ENCODE data around the gene CENPV. TPM values are rescaled to one million over a fixed set of nuclear protein-coding genes. Genes with fewer than 3 reads are reported as not detected.

CENPV gene
- total and polyA plus RNA-seq, 10 of the 15 experiments (the other 5 are each of a cell fraction or from before 2014, with no cell fraction given), result 22.5 to 98.6 (median 80.8) TPM

- TF ChIP-seq ZBTB33 (IDR thresholded peaks at IDR 0.05) (peak; percentile 57; the same call in 1 of the 2 replicates), MTA2 (IDR thresholded peaks at IDR 0.05; ENCODE audit: low read depth) (no peak; the same call in none of the 2 replicates), ETV6 (conservative IDR thresholded peaks at IDR 0.05 in 1 of 2, IDR thresholded peaks at IDR 0.05 in 1 of 2; ENCODE audit: borderline replicate concordance in 1 of 2, low read depth in 1 of 2) (no peak), TCF7 (IDR thresholded peaks at IDR 0.05; ENCODE audit: borderline replicate concordance) (peak; percentile 16; the same call in 1 of the 2 replicates), FOS (IDR thresholded peaks at IDR 0.05; ENCODE audit: borderline replicate concordance, extremely low read depth, insufficient read length) (peak; percentile 28), RELB (IDR thresholded peaks at IDR 0.05; ENCODE audit: low read depth) (peak; percentile 88), LARP7 (IDR thresholded peaks at IDR 0.05) (no peak; the same call in 1 of the 2 replicates), CHD4 (IDR thresholded peaks at IDR 0.05) (no peak), ZNF384 (IDR thresholded peaks at IDR 0.05; ENCODE audit: borderline replicate concordance, low read depth, low read length) (no peak), MYC (IDR thresholded peaks at IDR 0.05; ENCODE audit: insufficient read depth, insufficient read length, insufficient replicate concordance, low read length, severe bottlenecking) (peak; percentile 47), STAT3 (IDR thresholded peaks at IDR 0.05; ENCODE audit: low read depth, low read length) (no peak; the same call in 1 of the 2 replicates), MEF2A (IDR thresholded peaks at IDR 0.05; ENCODE audit: insufficient read depth, low read depth, low read length) (no peak), POLR2AphosphoS5 (IDR thresholded peaks at IDR 0.05; ENCODE audit: low read length) (peak; percentile 100), HDAC6 (IDR thresholded peaks at IDR 0.05; ENCODE audit: unreplicated experiment) (peak; percentile 95), POLR2A (IDR thresholded peaks at IDR 0.05; ENCODE audit: low read depth, low read length) (peak; percentile 100), TCF12 (IDR thresholded peaks at IDR 0.05; ENCODE audit: low read depth, low read length) (peak; percentile 67; the same call in 1 of the 2 replicates), MAX (IDR thresholded peaks at IDR 0.05; ENCODE audit: low read depth, low read length) (no peak; the same call in none of the 2 replicates), YY1 (IDR thresholded peaks at IDR 0.05; ENCODE audit: low read depth, low read length) (peak; percentile 86), SIX5 (IDR thresholded peaks at IDR 0.05; ENCODE audit: low read depth, low read length, severe bottlenecking) (peak; percentile 38), E2F4 (IDR thresholded peaks at IDR 0.05; ENCODE audit: low read depth, low read length) (no peak), KDM1A (IDR thresholded peaks at IDR 0.05; ENCODE audit: borderline replicate concordance) (no peak), ZBED1 (IDR thresholded peaks at IDR 0.05; ENCODE audit: borderline replicate concordance) (peak; percentile 86; the same call in 1 of the 2 replicates), SMAD5 (IDR thresholded peaks at IDR 0.05; ENCODE audit: low read depth) (peak; percentile 99), NRF1 (conservative IDR thresholded peaks at IDR 0.05; ENCODE audit: low read depth, low read length) (peak; percentile 44; the same call in 1 of the 2 replicates), RCOR1 (conservative IDR thresholded peaks at IDR 0.05; ENCODE audit: low read depth, low read length) (0 out of 2 replicates have a peak, but pooled peaks have one; percentile 82), TCF3 (IDR thresholded peaks at IDR 0.05; ENCODE audit: borderline replicate concordance, insufficient read depth, low read depth, low read length) (peak; percentile 85; the same call in 1 of the 2 replicates)
Observed at GRCh38 chr17:16380640-16381495, 27.6 kb upstream of the CENPV start, which contains the start of gene UBB (continued).
